CD4-positive, alpha-beta T cell treated with Interferon alpha-2 for 1 hour (primary cell): ENCODE measurements around the gene NXT1.

Source experiments
- DNase-seq, 2 donors: peaks; one replicate each; pipeline ENCODE4 v3.0.0-alpha.2; 2020 to 2022

NXT1 gene

GRCh38 chr20:23393996-23394775 is 43.6 kb downstream of the NXT1 start:
- DNase-seq = no peak

DNA sequence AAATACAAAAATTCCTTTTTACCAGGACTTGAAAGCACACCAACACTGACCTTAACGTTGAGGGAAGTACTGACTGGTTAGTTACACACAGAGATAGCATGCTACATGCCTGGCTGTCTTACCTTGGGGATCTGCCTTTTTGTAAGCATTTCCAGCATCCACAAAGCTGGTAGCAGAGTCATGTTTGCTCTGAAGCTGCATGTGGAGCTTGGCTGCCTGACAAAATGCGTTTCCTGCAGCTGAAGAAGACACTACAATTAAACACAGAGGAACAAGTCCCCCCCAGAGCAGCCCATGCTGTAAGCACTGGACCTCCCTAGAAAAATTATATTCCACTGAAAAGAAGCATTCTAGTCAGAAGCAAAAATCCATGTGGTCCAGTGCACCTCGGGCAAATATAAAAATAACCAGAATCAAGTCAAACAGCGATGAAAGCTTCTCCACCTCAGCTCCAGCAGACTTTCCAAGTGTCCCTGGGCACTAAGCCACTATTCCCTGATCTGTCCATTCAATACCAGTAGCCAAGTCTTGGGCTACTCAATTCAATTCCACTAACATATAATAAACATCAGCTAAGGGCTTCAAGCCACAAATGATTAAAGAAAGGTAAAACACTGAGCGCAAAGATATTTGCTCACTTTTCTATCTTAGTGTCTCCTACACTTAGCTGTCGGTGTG is 46.5 kb downstream of the NXT1 start:
- no peak for DNase-seq

- DNase-seq = no peak
Measured at GRCh38 chr20:23397961-23398360, 47.4 kb downstream of the NXT1 start.

GRCh38 chr20:23399568-23400241 is 49.1 kb downstream of the NXT1 start:
- DNase-seq = no peak

DNA sequence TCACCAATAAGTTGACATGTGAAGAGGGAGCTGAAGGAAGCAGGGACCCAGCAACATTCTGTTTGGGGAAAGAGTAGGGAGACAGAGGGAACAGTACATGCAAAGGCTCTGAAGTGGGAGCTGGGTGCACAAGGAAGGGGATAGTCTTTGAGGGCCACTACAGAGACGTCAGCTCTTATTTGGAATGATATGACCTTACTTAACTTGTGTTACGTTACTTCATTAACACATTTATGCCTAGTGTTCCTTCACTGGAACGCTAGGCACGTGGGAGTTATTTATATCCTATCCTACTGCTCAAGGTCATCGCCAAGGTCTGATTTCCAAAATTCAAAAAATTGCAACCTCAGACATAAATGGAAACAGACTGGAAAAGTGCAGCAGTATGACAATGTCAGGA is 50.5 kb downstream of the NXT1 start:
- DNase-seq = no peak

DNA sequence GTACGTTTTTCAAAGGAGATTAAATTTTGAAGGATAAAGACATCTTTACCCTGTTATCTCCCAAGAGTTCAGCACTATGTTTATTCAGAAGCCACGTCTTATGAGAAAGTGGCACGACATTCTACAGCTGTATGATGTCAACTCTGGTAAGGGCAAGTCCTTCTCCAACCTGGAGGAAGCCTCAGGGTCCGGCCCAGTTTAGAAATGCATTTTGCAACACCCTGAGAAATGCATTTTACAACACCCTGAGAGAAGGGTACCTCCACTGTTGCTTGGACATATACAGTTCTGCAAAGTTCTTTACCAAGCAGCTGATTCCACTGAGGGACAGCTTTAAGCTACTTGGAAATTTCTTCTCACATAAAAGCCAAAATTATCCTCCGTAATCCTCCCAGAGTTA is 53.2 kb downstream of the NXT1 start:
- DNase-seq = no peak

DNA sequence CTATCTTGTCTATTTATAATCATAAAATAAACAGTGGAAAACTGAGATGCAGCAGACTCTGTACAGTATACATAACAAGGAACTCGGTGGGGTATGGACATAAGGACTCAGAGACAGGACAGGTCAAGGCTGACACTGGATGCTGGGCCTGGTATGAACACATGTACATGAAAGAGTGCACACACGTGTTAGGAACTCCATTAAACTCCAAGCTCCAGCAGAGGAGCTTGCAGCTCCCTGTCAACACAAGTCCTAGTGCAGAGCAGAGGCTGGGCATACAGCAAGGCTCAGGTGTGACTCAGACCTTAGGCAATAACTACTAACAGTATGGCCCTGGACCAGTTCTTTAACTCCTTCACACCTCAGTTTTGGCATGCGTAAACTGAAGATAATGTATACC is 53.6 kb downstream of the NXT1 start:
- DNase-seq = no peak
